ENCODE measurements around the gene PTK6. TPM values are rescaled to one million over a fixed set of nuclear protein-coding genes. Genes with fewer than 3 reads are reported as not detected.

The PTK6 gene
- total RNA-seq, 1 donor from 2014 or later = 4.9 TPM

DNA sequence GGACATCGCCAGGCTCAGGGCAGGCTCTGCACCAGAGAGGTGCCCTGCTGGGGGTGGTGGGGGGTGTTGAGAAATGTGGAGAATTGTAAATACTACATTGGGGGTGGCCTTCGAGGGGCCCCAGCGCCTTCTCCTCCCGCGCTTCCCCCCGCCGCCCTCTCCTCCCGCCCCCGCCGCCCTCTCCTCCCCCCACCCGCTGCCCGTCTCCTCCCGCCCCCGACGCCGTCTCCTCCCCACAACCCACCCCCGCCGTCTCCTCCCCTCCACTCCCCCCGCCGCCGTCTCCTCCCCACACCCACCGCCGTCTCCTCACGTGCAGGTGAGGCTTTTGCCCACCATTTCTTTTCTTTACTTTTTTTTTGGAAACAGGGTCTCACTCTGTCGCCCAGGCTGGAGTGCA is 11.8 kb upstream of the PTK6 start:
- DNase-seq = no peak
- Histone ChIP-seq H3K4me3 (no peak overlapping the region), H3K9me3 (no peaks in the 10 kb centered on the region), H3K36me3 (no peaks in the 10 kb centered on the region), H3K27ac (no peak overlapping the region), H3K4me1 (peaks cover 6% of the 10 kb centered on the region), H3K27me3 (peaks cover 27% of the 10 kb centered on the region)
- no peak for ATAC-seq
- intact Hi-C loops (cut with DNase I) = no loop called here
- TF ChIP-seq, protein P1, sequence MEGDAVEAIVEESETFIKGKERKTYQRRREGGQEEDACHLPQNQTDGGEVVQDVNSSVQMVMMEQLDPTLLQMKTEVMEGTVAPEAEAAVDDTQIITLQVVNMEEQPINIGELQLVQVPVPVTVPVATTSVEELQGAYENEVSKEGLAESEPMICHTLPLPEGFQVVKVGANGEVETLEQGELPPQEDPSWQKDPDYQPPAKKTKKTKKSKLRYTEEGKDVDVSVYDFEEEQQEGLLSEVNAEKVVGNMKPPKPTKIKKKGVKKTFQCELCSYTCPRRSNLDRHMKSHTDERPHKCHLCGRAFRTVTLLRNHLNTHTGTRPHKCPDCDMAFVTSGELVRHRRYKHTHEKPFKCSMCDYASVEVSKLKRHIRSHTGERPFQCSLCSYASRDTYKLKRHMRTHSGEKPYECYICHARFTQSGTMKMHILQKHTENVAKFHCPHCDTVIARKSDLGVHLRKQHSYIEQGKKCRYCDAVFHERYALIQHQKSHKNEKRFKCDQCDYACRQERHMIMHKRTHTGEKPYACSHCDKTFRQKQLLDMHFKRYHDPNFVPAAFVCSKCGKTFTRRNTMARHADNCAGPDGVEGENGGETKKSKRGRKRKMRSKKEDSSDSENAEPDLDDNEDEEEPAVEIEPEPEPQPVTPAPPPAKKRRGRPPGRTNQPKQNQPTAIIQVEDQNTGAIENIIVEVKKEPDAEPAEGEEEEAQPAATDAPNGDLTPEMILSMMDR (IDR thresholded peaks at IDR 0.05) = no peak

DNA sequence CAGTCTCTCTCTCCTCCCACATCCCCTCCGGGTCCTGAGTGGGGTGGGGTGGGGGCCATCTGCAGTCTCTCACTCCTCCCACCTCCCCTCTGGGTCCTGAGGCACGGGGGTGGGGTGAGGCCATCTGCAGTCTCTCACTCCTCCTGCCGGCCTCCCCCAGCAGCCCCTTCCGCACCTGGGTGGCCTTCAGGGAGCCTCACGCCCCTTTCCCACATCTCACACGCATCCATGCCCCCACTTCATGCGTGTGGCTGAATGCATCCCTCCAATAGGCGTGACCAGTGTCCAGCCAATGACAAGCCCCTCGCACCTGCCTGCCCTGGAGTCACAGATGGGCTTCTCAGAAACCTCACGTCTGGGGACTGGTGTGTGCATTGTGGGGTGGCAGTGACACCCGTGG is 11.4 kb upstream of the PTK6 start:
- Histone ChIP-seq H3K27ac (no peak overlapping the region), H3K27me3 (peaks cover 27% of the 10 kb centered on the region), H3K4me3 (no peak overlapping the region), H3K36me3 (no peaks in the 10 kb centered on the region), H3K4me1 (peaks cover under 1% of the 10 kb centered on the region), H3K9me3 (no peaks in the 10 kb centered on the region)
- TF ChIP-seq, protein P1 (IDR thresholded peaks at IDR 0.05) = no peak
- no peak for ATAC-seq
- intact Hi-C loops (cut with DNase I) = no loop called here
- DNase-seq = no peak

DNA sequence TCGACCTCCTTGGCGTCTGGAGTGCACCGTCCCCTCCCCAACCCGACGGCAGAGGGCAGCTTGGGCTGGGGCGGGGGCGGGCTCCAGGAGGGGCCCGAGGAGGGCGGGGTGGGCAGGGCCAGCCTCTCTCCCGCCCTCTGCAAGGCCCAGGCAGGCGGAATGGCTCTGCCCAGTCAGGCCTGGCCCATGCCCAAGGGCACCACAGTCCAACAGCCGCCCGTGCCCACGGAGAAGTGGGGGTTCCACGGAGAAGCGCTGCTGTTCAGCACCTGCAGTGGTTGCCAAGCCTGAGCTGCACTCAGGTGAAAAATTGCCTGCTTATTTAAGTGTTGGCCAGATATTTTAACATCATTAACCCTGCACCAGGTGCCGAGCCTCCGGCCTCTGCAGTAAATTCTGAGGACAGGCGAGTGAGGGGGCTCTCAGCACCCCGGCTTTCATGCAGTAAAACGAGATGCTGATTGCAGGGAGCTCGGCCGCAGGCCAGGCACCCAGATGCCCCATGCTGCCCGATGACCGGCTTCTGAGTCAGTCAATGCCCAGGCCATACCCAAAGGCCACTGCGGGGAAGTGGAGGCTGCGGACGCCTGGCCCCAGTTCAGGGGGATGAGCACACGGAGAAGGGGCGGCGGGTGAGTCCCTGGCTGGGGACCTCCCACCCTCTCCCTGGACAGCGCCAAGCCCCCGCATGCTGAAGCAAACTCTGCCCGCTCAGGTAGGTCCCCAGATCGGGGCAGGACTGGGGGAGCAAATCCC is 10.7 kb upstream of the PTK6 start, which contains the start of gene SRMS:
TSS of gene SRMS (minus strand) at position 25 of the 756 bp plus-strand sequence. CDS start 286 bp downstream, outside the sequence.
- Histone ChIP-seq H3K27ac (no peak within 1 kb of the TSS), H3K27me3 (peaks cover 27% of the 10 kb centered on the region), H3K9me3 (no peaks in the 10 kb centered on the region), H3K4me3 (no peak within 1 kb of the TSS), H3K36me3 (no peaks in the 10 kb centered on the region), H3K4me1 (no peaks in the 10 kb centered on the region)
- TF ChIP-seq, protein P1 (IDR thresholded peaks at IDR 0.05) = no peak
- intact Hi-C loops (cut with DNase I) = no loop called here
- DNase-seq (no peak), ATAC-seq (no peak)

DNA sequence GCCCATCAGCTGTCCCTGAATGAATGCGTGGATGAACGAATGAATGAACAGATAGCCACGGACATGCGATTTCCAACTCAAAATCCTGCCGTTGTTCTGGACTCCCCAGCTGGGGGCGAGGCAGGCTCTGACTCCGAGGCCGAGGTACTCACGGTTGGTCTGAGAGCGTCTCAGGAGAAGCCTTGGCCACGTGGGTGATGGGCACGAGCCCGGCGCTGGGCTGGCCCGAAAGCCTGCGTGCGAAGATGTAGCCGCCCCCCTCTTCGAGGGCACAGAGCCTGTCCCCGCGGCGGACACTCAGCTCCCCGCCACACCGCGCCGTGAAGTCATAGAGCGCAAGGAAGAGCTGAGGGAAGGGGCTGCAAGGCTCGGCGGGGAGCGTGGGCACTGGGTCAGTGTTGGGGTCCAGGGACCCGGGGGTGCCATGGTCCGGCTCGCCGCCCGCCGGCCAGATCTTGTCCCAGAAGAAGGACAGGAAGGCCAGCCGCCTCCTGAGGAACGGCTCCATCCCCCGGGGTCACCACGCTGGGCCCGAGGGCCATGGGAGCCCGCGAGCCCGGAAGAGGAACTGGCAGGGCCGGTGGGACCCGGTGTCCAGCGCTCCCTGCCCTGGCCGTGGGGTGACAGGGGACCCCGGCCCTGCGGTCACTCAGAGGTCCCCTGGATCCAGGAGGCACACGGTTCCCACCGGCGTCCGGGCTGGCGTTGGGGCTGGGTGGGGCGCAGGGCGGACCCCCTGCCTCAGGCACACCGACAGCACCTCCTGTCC is 10.0 kb upstream of the PTK6 start:
- DNase-seq (no peak), ATAC-seq (no peak)
- H3K27me3 ChIP-seq = peaks cover 27% of the 10 kb centered on the region
- H3K9me3 ChIP-seq = no peaks in the 10 kb centered on the region
- H3K36me3 ChIP-seq = no peaks in the 10 kb centered on the region
- H3K4me3 ChIP-seq = no peak overlapping the region
- TF ChIP-seq, protein P1 (IDR thresholded peaks at IDR 0.05) = no peak
- no peaks in the 10 kb centered on the region for H3K4me1 ChIP-seq
- no peak overlapping the region for H3K27ac ChIP-seq
- intact Hi-C loops (cut with DNase I) = no loop called here

DNA sequence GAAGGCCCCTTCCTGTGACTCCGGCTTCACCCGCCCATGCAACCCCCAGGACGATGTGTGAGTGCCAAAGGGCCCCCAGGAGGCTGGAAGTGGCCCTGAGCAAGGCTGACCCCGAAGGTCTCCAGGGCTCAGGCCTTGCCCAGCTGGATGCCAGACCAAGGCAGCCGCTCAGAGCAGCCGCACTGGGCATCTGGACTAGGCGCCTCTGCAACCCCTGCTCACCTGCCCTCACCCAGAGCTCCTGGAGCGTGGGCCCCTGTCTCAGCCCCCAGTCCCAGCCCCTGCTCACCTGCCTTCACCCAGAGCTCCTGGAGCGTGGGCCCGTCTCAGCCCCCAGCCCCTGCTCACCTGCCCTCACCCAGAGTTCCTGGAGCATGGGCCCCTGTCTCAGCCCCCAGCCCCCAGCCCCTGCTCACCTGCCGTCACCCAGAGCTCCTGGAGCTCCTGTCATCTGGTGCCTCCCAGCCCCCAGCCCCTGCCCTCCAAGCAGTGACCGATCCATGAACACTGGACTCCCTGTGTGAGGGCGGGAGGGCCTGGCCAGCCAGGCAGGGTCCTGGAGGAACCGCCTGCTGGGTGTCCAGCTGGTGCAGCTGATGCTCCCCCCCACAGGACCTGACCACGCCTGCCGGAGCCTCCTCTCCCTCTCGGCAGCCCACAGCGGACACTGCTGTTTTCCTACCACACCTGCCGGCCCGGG is 9.2 kb upstream of the PTK6 start:
- no peaks in the 10 kb centered on the region for H3K9me3 ChIP-seq
- no peak for ATAC-seq
- no peak overlapping the region for H3K4me3 ChIP-seq

More for the DNA sequence above, 9.2 kb upstream of the PTK6 start:
- Histone ChIP-seq H3K4me1 (no peaks in the 10 kb centered on the region), H3K27ac (no peak overlapping the region), H3K36me3 (no peaks in the 10 kb centered on the region), H3K27me3 (peaks cover 27% of the 10 kb centered on the region)
- DNase-seq = no peak
- intact Hi-C loops (cut with DNase I) = no loop called here
- TF ChIP-seq, protein P1 (IDR thresholded peaks at IDR 0.05) = no peak

Data from upper lobe of right lung (tissue), 1 donor.